RPMI8226 (cell line): ENCODE results near the gene SLC43A2.
"Not testable (repeated sequence)": the region's sequence is repeated elsewhere in the genome, so short reads cannot be mapped to it uniquely, and the experiment has no call there.

Experiments
- DNase-seq: peaks from one replicate; pipeline ENCODE4 v3.0.0-alpha.2; 2015

Gene SLC43A2

GRCh38 chr17:1588821-1589585 lies 39.6 kb downstream of the SLC43A2 start:
- DNase-seq: no peak

- no peak for DNase-seq
Observed at GRCh38 chr17:1584167-1584566, 44.5 kb downstream of the SLC43A2 start.

GRCh38 chr17:1583556-1583955 lies 45.1 kb downstream of the SLC43A2 start:
- no peak for DNase-seq

- DNase-seq: no peak
Observed at GRCh38 chr17:1582374-1582773, 46.3 kb downstream of the SLC43A2 start.

GRCh38 chr17:1580979-1581676 lies 47.5 kb downstream of the SLC43A2 start:
- no peak for DNase-seq

GRCh38 chr17:1578029-1578428 lies 50.6 kb downstream of the SLC43A2 start:
- no peak for DNase-seq

GRCh38 chr17:1577583-1578013 lies 51.0 kb downstream of the SLC43A2 start:
- no peak for DNase-seq

GRCh38 chr17:1577182-1577581 lies 51.5 kb downstream of the SLC43A2 start:
- DNase-seq: no peak

- DNase-seq: no peak
Observed at GRCh38 chr17:1576500-1576899, 52.1 kb downstream of the SLC43A2 start.

GRCh38 chr17:1574697-1575471 lies 53.8 kb downstream of the SLC43A2 start:
- DNase-seq: no peak

GRCh38 chr17:1573932-1574696 lies 54.5 kb downstream of the SLC43A2 start:
- peak; percentile 84 for DNase-seq

- DNase-seq: not testable (repeated sequence)
Observed at GRCh38 chr17:1572646-1573045, 56.0 kb downstream of the SLC43A2 start.

GRCh38 chr17:1571341-1571704 lies 57.3 kb downstream of the SLC43A2 start:
- no peak for DNase-seq

GRCh38 chr17:1568950-1569810 lies 59.5 kb downstream of the SLC43A2 start:
- DNase-seq: no peak

- DNase-seq: no peak
Observed at GRCh38 chr17:1566505-1567199, 62.0 kb downstream of the SLC43A2 start.

- DNase-seq: no peak
Observed at GRCh38 chr17:1565877-1566276, 62.8 kb downstream of the SLC43A2 start.

GRCh38 chr17:1563786-1564613 lies 64.6 kb downstream of the SLC43A2 start:
- DNase-seq: no peak

GRCh38 chr17:1563471-1563785 lies 65.2 kb downstream of the SLC43A2 start:
- DNase-seq: not testable (repeated sequence)

- peak; percentile 36 for DNase-seq
Observed at GRCh38 chr17:1562176-1562643, 66.4 kb downstream of the SLC43A2 start.
